EH (cell line): ENCODE results near the gene KCNA5.

Experiments used
- DNase-seq: peaks from one replicate; pipeline ENCODE4 v3.0.0-alpha.2; 2015; ENCODE audit warnings: low read depth

The KCNA5 gene

DNA sequence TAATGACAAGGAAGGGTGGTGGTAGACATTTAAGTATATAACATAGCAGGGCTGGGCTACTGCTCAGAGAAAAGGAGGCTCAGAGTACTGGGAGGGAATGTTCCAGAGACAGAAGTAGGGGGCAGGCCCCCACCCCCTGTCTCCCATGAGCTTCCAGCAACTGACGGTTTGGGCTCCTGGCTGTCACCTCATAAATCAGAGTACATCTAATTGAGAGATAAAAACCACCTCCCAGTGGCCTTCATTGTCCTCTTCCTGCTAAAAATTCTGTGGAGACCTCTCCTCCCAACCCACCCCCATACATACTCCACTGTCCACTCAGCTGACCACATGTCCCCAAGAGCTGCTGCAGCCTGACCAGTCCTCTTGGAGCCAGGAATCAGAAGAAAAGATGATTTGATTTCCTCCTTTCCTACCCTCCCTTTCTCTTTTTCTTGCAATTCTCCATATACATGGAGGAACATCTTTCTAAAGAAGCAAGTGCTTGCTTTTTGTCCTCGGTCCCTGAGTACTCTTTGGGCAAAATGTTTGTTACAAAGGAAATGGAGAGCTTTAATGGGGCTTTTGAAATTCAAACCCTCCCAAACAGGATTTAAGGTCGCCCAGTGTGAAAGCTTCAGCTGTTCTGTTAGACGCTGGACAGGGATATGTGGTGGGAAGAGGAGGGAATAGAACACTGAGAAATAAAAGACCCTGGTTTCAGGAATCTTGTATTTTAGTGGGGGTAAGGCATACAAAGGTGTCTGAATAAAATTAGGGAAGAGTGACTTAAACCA, 16.4 kb upstream of the KCNA5 start:
- no peak for DNase-seq

DNA sequence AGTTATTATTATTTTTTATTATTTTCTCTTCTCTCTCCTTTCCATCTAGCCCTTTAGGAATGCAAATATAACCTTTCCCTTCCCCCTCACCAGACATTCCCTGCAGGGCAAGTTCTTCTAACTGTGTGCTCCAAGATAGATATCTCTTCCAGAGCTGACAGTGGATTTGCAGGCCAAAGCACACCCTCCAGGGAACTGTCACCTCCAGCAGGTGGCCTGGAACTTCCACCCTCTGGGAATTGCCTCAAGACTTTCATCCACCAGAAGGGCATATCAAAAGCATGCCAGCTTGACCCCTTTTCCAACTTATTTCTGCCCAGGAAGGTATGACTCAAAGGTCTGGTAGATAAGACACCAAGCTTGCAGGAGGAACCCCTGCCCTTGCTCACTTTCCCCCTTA, 13.6 kb upstream of the KCNA5 start:
- DNase-seq, result no peak

GRCh38 chr12:5031242-5031641, 12.4 kb upstream of the KCNA5 start:
- DNase-seq, result no peak

DNA sequence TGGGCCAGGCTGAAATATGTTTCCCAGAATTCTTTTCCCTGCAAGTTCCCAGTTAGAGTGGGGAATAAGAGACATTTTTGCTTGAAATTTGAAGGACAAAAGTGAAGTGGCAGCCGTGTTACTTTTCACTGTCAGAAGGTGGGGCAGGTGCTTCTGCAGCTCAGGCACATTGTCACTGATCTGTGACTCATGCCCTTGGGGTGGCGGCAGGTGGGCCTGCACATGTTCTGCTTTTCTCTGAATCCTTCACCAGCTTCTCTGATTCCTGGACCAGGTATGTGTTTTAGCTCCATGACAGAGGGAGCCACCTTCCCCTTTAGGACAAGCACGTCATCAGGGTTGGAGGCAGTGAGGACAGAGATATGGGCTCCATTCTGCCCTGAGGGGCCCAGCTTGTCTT, 11.7 kb upstream of the KCNA5 start:
- DNase-seq, result no peak

DNA sequence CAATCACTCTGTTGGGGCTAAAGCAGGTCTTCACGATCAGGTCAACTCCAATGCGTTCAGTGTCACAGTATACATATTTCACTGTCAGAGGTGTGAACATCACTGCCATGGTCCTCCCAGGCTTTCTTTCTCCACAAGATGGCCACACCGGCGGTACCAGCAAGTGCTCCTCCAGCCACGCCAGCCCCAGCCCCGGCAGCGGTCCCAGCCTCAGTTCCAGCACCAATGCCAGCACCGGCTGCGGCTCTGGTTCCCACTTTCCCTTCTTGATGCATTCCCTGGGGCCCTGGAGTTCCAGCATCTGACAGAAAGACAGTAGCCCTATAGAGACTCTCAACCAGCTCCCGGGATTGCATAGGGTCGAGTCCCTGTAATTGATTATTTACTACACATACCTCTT, 10.9 kb upstream of the KCNA5 start:
- no peak for DNase-seq

DNA sequence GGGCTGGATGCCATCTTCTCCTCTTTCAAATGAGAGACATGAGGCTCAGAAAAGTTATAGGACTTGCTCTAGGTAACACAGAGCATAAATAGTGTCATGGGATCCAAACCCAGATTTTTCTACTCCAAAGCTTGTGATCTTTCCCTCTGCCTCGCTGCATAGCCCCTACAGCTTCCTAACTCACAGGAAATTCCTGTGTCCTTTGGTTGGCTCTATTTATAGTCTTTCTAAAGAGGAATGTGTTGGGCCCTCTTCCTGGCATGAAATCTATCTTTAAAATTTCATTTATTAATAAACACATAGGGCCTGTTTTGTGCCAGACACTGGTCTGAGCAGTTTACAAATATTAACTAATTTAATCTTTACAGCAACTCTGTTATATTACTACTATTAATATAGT, 9.8 kb upstream of the KCNA5 start:
- DNase-seq, result peak; percentile 66

GRCh38 chr12:5034603-5035002, 9.1 kb upstream of the KCNA5 start:
- no peak for DNase-seq

DNA sequence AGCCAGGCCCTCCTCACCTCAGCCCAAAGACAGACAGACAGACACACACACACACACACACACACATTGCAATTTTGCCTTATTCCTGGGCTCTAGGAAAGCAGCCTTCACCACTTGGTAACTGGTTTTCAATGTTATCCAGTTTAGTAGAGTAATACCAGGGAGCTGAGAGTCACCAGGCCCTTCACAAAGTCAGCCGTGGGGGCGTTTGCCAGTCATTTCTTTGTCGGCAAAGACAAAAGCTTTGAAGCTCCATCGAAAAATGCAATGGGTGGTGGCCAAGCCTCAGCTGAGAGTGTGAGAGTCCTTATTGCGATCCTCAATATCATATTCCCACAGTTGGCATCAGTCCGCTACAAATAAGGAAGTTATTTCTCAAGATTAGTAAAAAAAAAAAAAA, 8.1 kb upstream of the KCNA5 start:
- DNase-seq, result no peak

GRCh38 chr12:5036031-5036430, 7.6 kb upstream of the KCNA5 start:
- DNase-seq, result no peak

DNA sequence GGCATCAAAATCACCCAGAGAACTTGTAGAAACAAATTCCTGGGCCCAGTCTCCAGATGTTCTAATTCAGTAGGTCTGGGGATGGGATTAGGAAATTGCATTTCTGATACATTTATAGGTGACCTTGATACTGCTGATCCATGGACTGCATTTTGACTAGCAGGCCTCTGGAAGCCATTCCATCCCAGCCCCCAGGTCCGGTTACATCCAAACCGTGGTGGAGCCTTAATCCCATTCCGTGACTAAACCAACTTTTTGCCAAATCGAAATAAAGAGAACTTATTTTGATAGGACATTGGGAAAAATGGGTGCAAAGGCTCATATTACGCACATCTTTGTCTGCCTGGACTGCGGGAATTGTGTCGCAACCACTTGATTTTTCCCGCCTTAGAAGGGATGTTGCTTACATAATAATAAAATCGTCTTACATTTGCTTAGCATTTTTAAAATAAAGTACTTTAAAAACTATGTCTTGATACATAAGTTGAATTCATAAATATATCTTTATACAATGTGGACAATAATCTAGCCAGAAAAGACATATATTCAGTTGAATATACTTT, 5.8 kb upstream of the KCNA5 start:
- no peak for DNase-seq

GRCh38 chr12:5038781-5039311, 4.8 kb upstream of the KCNA5 start:
- DNase-seq, result no peak

- DNase-seq, result no peak
These were observed 3.9 kb upstream of the KCNA5 start for GRCh38 chr12:5039815-5040214.

DNA sequence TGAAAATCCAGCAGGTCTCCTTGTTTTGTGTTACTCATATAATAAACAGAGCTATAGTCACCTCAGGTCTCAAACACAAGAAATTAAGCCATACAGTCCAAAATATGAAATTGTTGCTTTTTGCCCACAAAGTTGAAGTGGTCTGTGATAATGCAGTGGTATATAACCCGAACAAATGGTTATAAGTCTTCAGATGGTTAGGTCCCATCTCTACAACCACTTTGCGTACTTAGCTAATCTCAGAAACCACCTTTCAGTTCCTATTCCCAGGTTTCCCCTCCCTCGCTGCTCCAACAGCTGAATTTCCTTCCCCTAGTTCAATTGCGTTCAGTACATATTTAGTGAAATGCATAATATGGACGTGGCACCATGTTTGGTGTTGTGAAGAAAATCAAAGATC, 3.3 kb upstream of the KCNA5 start:
- DNase-seq, result no peak

DNA sequence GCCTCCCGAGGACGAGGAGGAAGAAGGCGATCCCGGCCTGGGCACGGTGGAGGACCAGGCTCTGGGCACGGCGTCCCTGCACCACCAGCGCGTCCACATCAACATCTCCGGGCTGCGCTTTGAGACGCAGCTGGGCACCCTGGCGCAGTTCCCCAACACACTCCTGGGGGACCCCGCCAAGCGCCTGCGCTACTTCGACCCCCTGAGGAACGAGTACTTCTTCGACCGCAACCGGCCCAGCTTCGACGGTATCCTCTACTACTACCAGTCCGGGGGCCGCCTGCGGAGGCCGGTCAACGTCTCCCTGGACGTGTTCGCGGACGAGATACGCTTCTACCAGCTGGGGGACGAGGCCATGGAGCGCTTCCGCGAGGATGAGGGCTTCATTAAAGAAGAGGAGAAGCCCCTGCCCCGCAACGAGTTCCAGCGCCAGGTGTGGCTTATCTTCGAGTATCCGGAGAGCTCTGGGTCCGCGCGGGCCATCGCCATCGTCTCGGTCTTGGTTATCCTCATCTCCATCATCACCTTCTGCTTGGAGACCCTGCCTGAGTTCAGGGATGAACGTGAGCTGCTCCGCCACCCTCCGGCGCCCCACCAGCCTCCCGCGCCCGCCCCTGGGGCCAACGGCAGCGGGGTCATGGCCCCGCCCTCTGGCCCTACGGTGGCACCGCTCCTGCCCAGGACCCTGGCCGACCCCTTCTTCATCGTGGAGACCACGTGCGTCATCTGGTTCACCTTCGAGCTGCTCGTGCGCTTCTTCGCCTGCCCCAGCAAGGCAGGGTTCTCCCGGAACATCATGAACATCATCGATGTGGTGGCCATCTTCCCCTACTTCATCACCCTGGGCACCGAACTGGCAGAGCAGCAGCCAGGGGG, 979 bp downstream of the KCNA5 start:
- no peak for DNase-seq

- DNase-seq, result no peak
These were observed 3.4 kb downstream of the KCNA5 start for GRCh38 chr12:5047094-5047493.

GRCh38 chr12:5047729-5048128, 4.0 kb downstream of the KCNA5 start:
- DNase-seq, result no peak

DNA sequence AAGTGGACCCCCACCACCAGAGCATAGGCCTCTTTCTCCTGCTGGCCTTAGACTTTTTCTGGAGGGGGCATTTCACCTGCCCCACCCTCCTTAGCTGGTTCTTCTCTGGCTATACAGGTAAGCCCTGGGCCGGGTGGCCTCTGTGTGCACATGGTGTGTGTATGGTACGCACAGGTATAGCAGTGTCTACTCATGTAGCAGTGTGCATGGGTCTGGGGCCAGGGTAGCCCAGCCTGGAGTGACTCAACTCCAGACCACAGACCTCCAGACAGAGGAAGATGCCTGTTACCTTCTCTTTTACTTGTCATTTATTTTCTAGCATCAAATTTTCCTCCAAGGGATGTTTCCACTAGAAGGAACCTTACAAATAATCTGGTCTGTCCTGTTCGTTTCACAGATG, 6.9 kb downstream of the KCNA5 start:
- DNase-seq, result no peak

DNA sequence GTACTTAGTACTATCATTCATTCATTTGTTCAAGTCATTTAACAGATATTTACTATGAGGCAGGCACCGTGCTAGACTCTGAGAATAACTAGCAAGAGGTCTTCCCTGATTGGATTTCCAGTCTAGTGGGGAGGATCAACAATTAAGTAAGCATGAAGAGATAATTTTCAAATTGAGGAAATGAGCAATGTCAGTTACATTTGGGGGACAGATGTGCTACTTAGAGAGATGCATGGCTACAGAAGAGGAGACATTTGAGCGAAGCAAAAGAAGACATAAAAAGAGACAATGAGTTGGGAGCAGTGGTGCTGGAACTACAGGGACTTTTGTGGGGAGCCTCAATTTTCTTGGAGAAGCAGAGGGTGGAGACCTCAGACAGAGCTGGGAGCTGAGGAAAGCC, 7.7 kb downstream of the KCNA5 start:
- no peak for DNase-seq

GRCh38 chr12:5051913-5052312, 8.2 kb downstream of the KCNA5 start:
- no peak for DNase-seq

DNA sequence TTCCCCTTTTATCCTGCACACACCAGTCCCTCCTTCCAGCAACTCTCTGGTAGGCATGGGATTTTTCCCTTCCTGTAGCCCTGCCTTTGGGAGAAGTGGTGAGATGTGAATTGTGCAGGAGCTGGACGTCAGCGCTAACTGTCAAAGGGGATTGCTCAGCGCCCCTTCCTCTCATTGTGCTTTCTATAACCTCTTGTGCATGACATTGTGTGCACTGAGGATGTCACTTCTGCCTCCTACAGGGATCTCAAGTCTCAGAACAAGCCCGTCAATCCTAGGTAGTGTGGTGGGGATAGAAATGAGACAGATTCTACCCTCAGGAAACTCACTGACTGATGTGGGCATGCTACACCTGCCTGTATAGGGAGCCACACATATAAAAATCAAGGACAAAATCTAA, 8.7 kb downstream of the KCNA5 start:
- no peak for DNase-seq

DNA sequence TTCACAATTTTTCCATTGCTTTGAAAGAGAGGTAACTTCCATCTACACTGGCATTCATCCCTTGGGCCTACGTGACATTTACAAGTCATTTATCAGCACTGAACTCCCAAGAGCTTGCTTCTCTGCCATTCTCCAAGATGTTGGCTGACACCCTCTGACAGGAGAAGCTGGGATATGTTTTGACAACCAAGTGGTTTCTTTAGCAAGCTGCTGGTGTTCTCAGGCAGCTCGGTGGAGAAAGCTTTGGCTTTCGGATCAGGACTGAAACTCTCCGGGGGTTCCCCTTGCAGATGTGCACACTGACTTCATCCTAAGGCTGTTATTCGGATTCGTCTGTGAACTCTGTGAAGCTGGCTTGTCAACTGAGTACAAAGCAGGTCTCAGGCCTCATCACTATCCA, 15.7 kb downstream of the KCNA5 start:
- DNase-seq, result no peak

DNA sequence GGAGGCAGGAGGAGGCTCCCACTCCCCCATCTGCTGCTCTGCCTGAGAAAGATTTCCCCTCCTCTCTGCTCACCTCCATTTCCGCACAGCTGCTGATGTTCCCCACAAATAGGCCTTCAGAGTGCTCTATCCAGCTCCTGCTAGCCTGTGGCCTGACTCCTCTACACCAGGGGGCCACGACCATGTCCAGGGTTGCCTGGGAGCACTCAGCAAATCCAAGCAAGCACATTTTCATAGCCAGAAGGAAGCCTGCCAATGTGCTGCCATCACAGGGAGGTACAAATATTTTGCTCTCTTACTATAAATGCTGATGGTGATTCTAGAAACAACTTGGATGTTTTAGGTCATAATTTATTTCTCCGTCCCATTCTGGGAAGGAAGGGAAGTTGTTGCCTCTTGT, 17.3 kb downstream of the KCNA5 start:
- DNase-seq, result no peak

DNA sequence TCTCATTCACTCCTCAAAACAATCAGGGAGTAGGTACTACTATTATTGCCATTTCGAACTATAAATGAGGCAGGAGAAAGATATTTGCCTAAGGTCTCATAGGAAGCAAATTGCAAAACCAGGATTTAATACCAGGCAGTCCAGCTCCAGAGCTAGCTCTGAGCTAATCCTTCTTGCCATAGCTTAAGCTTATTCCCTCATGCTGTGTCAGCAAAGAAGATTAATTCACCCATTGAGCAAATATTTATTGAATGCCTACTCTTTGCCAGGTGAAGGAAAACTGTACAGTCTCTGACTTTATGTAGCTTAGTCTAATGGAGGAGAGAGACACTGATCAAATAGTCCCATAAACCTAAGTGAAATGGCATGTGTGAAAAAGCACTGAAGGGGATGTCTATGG, 19.5 kb downstream of the KCNA5 start:
- DNase-seq, result no peak
